Activated T-helper 1 cell treated with anti-CD3 and anti-CD28 coated beads, Interleukin-12 subunit alpha, Interleukin-12 subunit beta, Interleukin-2, Interleukin-4 antibody, amounts not matched to agents 30 ng/mL and 10 ng/mL and 1 ng/mL, durations not matched to agents 14 hours and 24 hours and 36 hours (primary cell): Measurements from ENCODE around the gene GPR78. TPM values are rescaled to one million over a fixed set of nuclear protein-coding genes. Genes with fewer than 3 reads are reported as not detected.

Experiments used
- DNase-seq: peaks from one replicate; pipeline ENCODE4 v3.0.0; 2021; ENCODE audit warnings: low spot score
- H3K27ac Mint-ChIP-seq: one replicate; pipeline ENCODE4 v1.8.0; 2021; ENCODE audit warnings: mild to moderate bottlenecking, mixed read lengths
- H3K27me3 Mint-ChIP-seq: one replicate; pipeline ENCODE4 v1.8.0; 2022; ENCODE audit warnings: mild to moderate bottlenecking, moderate library complexity, mixed read lengths; ENCODE audit not compliant: insufficient read depth
- H3K36me3 Mint-ChIP-seq: one replicate; pipeline ENCODE4 v1.8.0; 2021; ENCODE audit warnings: low read depth, mixed read lengths
- H3K4me1 Mint-ChIP-seq: one replicate; pipeline ENCODE4 v1.8.0; 2021; ENCODE audit warnings: low read depth, mixed read lengths
- H3K4me3 Mint-ChIP-seq: one replicate; pipeline ENCODE4 v1.8.0; 2021; ENCODE audit warnings: mild to moderate bottlenecking, moderate library complexity, mixed read lengths
- H3K9me3 Mint-ChIP-seq: one replicate; pipeline ENCODE4 v1.8.0; 2021; ENCODE audit warnings: mixed read lengths
- intact Hi-C: fragments of 100-400 bp; cut with micrococcal nuclease; formaldehyde crosslinking; loops from one replicate; pipeline ENCODE4 v1.15.1; 2024
- total RNA-seq: library from RNA; stranded (reverse); gene quantifications from 2 replicates; pipeline ENCODE4 v1.2.3, GENCODE V29; 2022

GPR78 gene
- total RNA-seq, 1 donor from 2014 or later = not detected

- Mint-ChIP-seq H3K9me3 (no peaks in the 10 kb centered on the region), H3K27me3 (no peaks in the 10 kb centered on the region), H3K4me3 (no peak overlapping the region), H3K36me3 (no peaks in the 10 kb centered on the region), H3K27ac (no peak overlapping the region), H3K4me1 (no peaks in the 10 kb centered on the region)
- intact Hi-C loops = no loop called here
- DNase-seq = no peak
These were observed 30.8 kb upstream of the GPR78 start for GRCh38 chr4:8549352-8549931.

DNA sequence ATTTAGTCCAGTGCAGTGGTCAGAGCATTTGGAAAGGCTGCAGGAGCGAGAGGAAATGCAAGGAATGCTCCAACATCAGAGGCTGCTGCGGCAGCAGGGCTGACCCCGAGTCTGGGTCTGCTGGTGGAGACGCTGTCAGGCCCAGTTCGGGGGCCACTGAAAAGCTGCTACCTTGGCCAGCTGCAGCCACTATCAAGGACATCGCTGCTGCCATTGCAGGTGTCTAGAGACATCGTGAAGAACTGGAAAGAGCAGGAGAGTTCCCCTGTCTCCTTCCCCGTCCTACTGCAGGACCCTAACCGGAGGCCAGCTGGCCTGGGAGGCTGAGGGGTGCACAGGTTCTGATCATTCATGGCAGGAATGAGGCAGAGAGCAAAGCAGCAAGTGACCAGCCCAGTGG is 29.5 kb upstream of the GPR78 start:
- no peak overlapping the region for H3K27ac Mint-ChIP-seq
- no peaks in the 10 kb centered on the region for H3K4me1 Mint-ChIP-seq
- DNase-seq = no peak
- no peaks in the 10 kb centered on the region for H3K27me3 Mint-ChIP-seq
- no peak overlapping the region for H3K4me3 Mint-ChIP-seq
- H3K9me3 Mint-ChIP-seq = no peaks in the 10 kb centered on the region
- intact Hi-C loops = no loop called here
- H3K36me3 Mint-ChIP-seq = no peaks in the 10 kb centered on the region

- no peak overlapping the region for H3K27ac Mint-ChIP-seq
These were observed 28.2 kb upstream of the GPR78 start for GRCh38 chr4:8552024-8552423.

DNA sequence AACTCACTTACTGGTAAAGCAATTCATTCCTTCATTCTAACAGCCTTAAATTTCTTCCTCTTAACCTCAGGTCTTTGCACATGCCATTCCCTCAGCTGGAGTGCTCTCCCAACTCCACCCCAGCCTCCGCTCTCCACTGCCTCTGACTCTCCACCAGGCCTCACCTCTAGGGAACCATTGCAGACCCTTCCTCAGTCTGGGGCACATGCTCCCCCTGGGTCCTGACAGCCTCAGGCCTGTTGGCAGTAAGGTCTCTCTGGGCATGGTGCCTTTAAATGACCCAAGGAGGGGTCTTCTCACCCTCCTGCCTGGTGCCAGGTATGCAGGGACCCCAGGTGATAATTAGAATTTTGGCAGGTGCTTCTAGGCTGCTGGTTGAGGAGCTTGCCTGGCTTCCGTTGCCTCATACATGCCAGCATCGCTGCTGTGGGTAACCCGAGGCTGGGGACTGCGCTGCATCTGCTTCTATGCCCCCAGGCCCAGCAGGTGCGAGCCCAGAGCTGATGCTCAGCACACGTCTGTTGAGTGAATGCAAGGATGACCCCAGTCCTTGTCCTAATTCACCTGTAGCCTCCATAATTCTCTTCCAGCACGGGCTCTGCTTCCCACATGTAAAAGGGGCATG is 27.5 kb upstream of the GPR78 start:
- no peaks in the 10 kb centered on the region for H3K36me3 Mint-ChIP-seq
- H3K4me1 Mint-ChIP-seq = no peaks in the 10 kb centered on the region
- intact Hi-C loops = no loop called here
- H3K4me3 Mint-ChIP-seq = no peak overlapping the region
- no peak for DNase-seq
- no peak overlapping the region for H3K27ac Mint-ChIP-seq
- H3K9me3 Mint-ChIP-seq = no peaks in the 10 kb centered on the region
- no peaks in the 10 kb centered on the region for H3K27me3 Mint-ChIP-seq

More at GRCh38 chr4:8552024-8552423, 28.2 kb upstream of the GPR78 start:
- Mint-ChIP-seq H3K4me1 (no peaks in the 10 kb centered on the region), H3K9me3 (no peaks in the 10 kb centered on the region), H3K27me3 (no peaks in the 10 kb centered on the region), H3K36me3 (no peaks in the 10 kb centered on the region), H3K4me3 (no peak overlapping the region)
- DNase-seq = no peak
- intact Hi-C loops = no loop called here

GRCh38 chr4:8553216-8553615 is 27.0 kb upstream of the GPR78 start:
- no peak for DNase-seq
- intact Hi-C loops = no loop called here
- Mint-ChIP-seq H3K27ac (no peak overlapping the region), H3K36me3 (no peaks in the 10 kb centered on the region), H3K4me3 (no peak overlapping the region), H3K27me3 (no peaks in the 10 kb centered on the region), H3K4me1 (no peaks in the 10 kb centered on the region), H3K9me3 (no peaks in the 10 kb centered on the region)

GRCh38 chr4:8553991-8554405 is 26.2 kb upstream of the GPR78 start:
- no peak overlapping the region for H3K4me3 Mint-ChIP-seq
- intact Hi-C loops = no loop called here

GRCh38 chr4:8554555-8555100 is 25.6 kb upstream of the GPR78 start:
- Mint-ChIP-seq H3K36me3 (no peaks in the 10 kb centered on the region), H3K27ac (no peak overlapping the region), H3K9me3 (no peaks in the 10 kb centered on the region), H3K4me1 (no peaks in the 10 kb centered on the region), H3K27me3 (no peaks in the 10 kb centered on the region), H3K4me3 (no peak overlapping the region)
- intact Hi-C loops = no loop called here
- no peak for DNase-seq

More at GRCh38 chr4:8553991-8554405, 26.2 kb upstream of the GPR78 start:
- no peak for DNase-seq
- Mint-ChIP-seq H3K27me3 (no peaks in the 10 kb centered on the region), H3K36me3 (no peaks in the 10 kb centered on the region), H3K9me3 (no peaks in the 10 kb centered on the region), H3K4me1 (no peaks in the 10 kb centered on the region), H3K27ac (no peak overlapping the region)

DNA sequence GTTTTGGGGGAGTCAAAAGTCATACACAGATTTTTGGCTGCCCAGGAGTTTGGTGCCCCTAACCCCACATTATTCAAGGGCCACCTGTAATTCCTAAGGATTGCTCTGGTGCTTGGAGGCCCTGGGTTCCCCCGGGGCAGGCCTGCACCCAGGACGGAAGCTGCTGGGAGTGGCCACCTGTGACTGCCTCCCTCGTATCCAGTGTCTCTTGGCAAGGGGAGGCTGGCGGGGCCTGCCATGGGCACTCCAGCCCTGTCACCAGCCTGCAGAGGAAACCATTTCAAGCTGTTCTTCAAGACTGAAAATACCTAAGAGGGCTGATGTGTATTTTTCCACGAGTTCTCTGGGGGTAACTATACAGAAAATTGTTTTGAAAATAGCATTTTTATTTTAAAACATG is 24.5 kb upstream of the GPR78 start:
- intact Hi-C loops = no loop called here
- no peak overlapping the region for H3K27ac Mint-ChIP-seq
- no peaks in the 10 kb centered on the region for H3K27me3 Mint-ChIP-seq
- H3K36me3 Mint-ChIP-seq = no peaks in the 10 kb centered on the region
- H3K4me3 Mint-ChIP-seq = no peak overlapping the region
- no peaks in the 10 kb centered on the region for H3K9me3 Mint-ChIP-seq
- no peak for DNase-seq
- H3K4me1 Mint-ChIP-seq = no peaks in the 10 kb centered on the region

- H3K9me3 Mint-ChIP-seq = no peaks in the 10 kb centered on the region
- intact Hi-C loops = no loop called here
- no peak overlapping the region for H3K27ac Mint-ChIP-seq
- H3K4me3 Mint-ChIP-seq = no peak overlapping the region
- no peaks in the 10 kb centered on the region for H3K4me1 Mint-ChIP-seq
- no peaks in the 10 kb centered on the region for H3K36me3 Mint-ChIP-seq
- DNase-seq = no peak
- no peaks in the 10 kb centered on the region for H3K27me3 Mint-ChIP-seq
These were observed 23.6 kb upstream of the GPR78 start for GRCh38 chr4:8556341-8557150.

DNA sequence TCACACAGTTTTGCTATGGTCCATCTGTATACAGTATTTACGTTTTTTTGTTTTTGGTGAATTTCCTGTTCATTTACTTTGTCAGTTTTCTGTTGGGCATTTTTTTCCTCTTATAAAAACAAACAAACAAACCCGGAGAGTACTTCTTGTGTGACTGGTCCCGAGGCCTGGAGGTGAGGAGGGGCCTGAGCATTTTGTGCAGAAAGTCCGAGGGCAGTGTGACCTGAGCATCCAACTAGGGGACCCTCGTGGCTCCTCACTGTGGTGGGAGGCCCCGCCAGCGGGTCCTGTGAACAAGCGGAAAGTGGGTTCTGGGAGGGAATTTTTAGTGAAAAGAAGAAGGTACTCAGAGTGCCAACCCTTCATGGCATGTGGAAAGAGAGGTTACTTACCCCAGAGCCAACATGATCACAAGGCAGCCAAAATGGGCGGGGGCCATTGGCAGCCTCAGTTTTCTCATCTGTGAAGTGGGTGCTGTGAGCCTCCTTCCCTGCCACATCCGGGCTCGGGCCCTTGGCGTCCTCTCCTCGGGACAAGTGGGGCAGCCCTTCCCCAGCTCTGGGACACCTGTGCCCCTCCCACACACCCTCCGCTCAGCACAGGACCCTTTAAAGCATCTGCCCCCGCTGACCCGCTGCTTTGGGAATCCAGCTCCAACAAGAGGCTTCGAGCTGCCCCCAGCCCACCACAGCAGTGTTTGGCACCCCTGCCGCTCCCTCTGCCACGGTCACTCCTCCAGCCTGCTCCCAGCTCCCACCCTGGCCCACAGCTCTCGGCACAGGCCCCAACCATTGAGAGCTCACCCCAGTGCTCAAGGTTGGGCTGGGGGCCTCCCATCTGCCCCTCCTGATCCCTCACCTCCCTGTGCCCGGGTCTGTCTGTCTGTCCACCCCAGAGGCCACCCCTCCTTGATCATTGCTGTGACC is 22.8 kb upstream of the GPR78 start:
- no peaks in the 10 kb centered on the region for H3K4me1 Mint-ChIP-seq
- no peaks in the 10 kb centered on the region for H3K27me3 Mint-ChIP-seq
- H3K4me3 Mint-ChIP-seq = no peak overlapping the region
- intact Hi-C loops = no loop called here
- DNase-seq = no peak
- H3K9me3 Mint-ChIP-seq = no peaks in the 10 kb centered on the region
- no peak overlapping the region for H3K27ac Mint-ChIP-seq
- no peaks in the 10 kb centered on the region for H3K36me3 Mint-ChIP-seq

- Mint-ChIP-seq H3K4me1 (no peaks in the 10 kb centered on the region), H3K4me3 (no peak overlapping the region), H3K9me3 (no peaks in the 10 kb centered on the region), H3K36me3 (no peaks in the 10 kb centered on the region), H3K27ac (no peak overlapping the region), H3K27me3 (no peaks in the 10 kb centered on the region)
- no peak for DNase-seq
- intact Hi-C loops = no loop called here
These were observed 21.9 kb upstream of the GPR78 start for GRCh38 chr4:8558080-8558960.

GRCh38 chr4:8559011-8559410 is 21.2 kb upstream of the GPR78 start:
- Mint-ChIP-seq H3K4me3 (no peak overlapping the region), H3K27ac (no peak overlapping the region), H3K27me3 (no peaks in the 10 kb centered on the region), H3K36me3 (no peaks in the 10 kb centered on the region), H3K9me3 (no peaks in the 10 kb centered on the region), H3K4me1 (no peaks in the 10 kb centered on the region)
- DNase-seq = no peak
- intact Hi-C loops = no loop called here
